Natural killer cell (primary cell): ENCODE data around the gene AK1. TPM values are rescaled to one million over a fixed set of nuclear protein-coding genes. Genes with fewer than 3 reads are reported as not detected.

ENCODE experiments used
- ATAC-seq, 3 donors: fragments of 150-1000 bp in 2 of 3; fragments of 200-7000 bp in 1 of 3; cut with Tn5 transposase; 1 replicate in 1 of 3; 2 replicates in 2 of 3; pipeline ENCODE4 v1.10.0; 2021; ENCODE audit warnings: mild to moderate bottlenecking in 2 of 3, moderate library complexity in 2 of 3
- DNase-seq, 2 donors: peaks; one replicate each; pipeline versions ENCODE4 v3.0.0 to v3.0.0-alpha.2; 2013 to 2021; ENCODE audit warnings: mixed read lengths in 1 of 2
- H3K27ac ChIP-seq: one replicate; pipeline ENCODE4 v1.5.1; 2013; ENCODE audit warnings: mild to moderate bottlenecking, low read length
- H3K27me3 ChIP-seq: one replicate; pipeline ENCODE4 v1.6.1; 2013; ENCODE audit warnings: low read length; ENCODE audit not compliant: control insufficient read depth, insufficient read depth
- H3K36me3 ChIP-seq: one replicate; pipeline ENCODE4 v1.6.1; 2013; ENCODE audit warnings: low read length; ENCODE audit not compliant: control insufficient read depth, insufficient read depth
- H3K4me1 ChIP-seq: one replicate; pipeline ENCODE4 v1.6.1; 2013; ENCODE audit warnings: low read length; ENCODE audit not compliant: control insufficient read depth, insufficient read depth
- H3K4me3 ChIP-seq: one replicate; pipeline ENCODE4 v1.5.1; 2013; ENCODE audit warnings: low read length
- H3K9me3 ChIP-seq: one replicate; pipeline ENCODE4 v1.6.1; 2013; ENCODE audit warnings: low read length; ENCODE audit not compliant: control insufficient read depth, insufficient read depth
- H3K27ac Mint-ChIP-seq, 2 donors: one replicate each; pipeline ENCODE4 v1.8.0; 2022; ENCODE audit warnings: mild to moderate bottlenecking in 2 of 2, mixed read lengths in 2 of 2, moderate library complexity in 1 of 2
- H3K27me3 Mint-ChIP-seq, 2 donors: one replicate each; pipeline ENCODE4 v1.8.0; 2022; ENCODE audit warnings: low read depth in 2 of 2, mixed read lengths in 2 of 2
- H3K36me3 Mint-ChIP-seq: one replicate; pipeline ENCODE4 v1.8.0; 2022; ENCODE audit warnings: mixed read lengths
- H3K4me1 Mint-ChIP-seq, 2 donors: one replicate each; pipeline ENCODE4 v1.8.0; 2022; ENCODE audit warnings: mixed read lengths in 2 of 2
- H3K4me3 Mint-ChIP-seq: one replicate; pipeline ENCODE4 v1.8.0; 2022; ENCODE audit warnings: mild to moderate bottlenecking, moderate library complexity, mixed read lengths
- H3K9me3 Mint-ChIP-seq, 2 donors: one replicate each; pipeline ENCODE4 v1.8.0; 2022; ENCODE audit warnings: mixed read lengths in 2 of 2
- CTCF ChIP-seq: fragments of 200-600 bp; IDR thresholded peaks from one replicate; pipeline ENCODE4 v1.8.0; 2022; ENCODE audit warnings: antibody characterized with exemption
- WGBS: methylation state at CpG from one replicate; pipeline ENCODE4 v1.1.7; 2013; ENCODE audit warnings: missing lambda C conversion rate; ENCODE audit not compliant: insufficient coverage; 5-methylcytosine and 5-hydroxymethylcytosine counted together
- intact Hi-C: fragments of 100-400 bp; cut with micrococcal nuclease; formaldehyde crosslinking; loops from one replicate; pipeline ENCODE4 v1.14.2; 2022
- total RNA-seq, 4 donors: library from RNA; stranded (reverse); fragments of 120-200 nt in 1 of 4; gene quantifications; one replicate each; pipeline versions ENCODE4 v1.2.3 to v1.2.4, GENCODE V29; 2013 to 2022

AK1 gene
- total RNA-seq, result 10 to 100 TPM; 47.3 to 76.3 (median 54.2) TPM
- 24.7 TPM for total RNA-seq (2013)

- Mint-ChIP-seq H3K4me1 (peaks cover 8 to 15% of the 10 kb centered on the region in 2 donors), H3K36me3 (no peaks in the 10 kb centered on the region), H3K27me3 (no peaks in the 10 kb centered on the region), H3K4me3 (peak within 1 kb of the TSS; percentile 52), H3K27ac (peak within 1 kb of the TSS; percentile 27 to 54), H3K9me3 (no peaks in the 10 kb centered on the region)
- Histone ChIP-seq H3K36me3 (no peaks in the 10 kb centered on the region), H3K4me1 (peaks cover 8% of the 10 kb centered on the region), H3K27me3 (no peaks in the 10 kb centered on the region), H3K27ac (no peak within 1 kb of the TSS), H3K4me3 (no peak within 1 kb of the TSS), H3K9me3 (no peaks in the 10 kb centered on the region)
- WGBS, result 9% methylated on average over 44 of the region's 44 CpGs
- ATAC-seq (peak in 1 of 3 donors; percentile 29), DNase-seq (no peak)
- TF ChIP-seq CTCF, result no peak
- intact Hi-C loops, result no loop called here
These were observed at the start of gene AK1 for GRCh38 chr9:127877566-127877998. TSS of gene AK1 (minus strand) at chr9:127877675. CDS start at chr9:127874617, 3,058 bp downstream.

GRCh38 chr9:127926906-127927200 is 49.4 kb upstream of the AK1 start:
- H3K27me3 ChIP-seq, result peaks cover 21% of the 10 kb centered on the region
- peaks cover 12 to 33% of the 10 kb centered on the region in 2 donors for H3K4me1 Mint-ChIP-seq
- H3K27me3 Mint-ChIP-seq, result peaks cover 16 to 19% of the 10 kb centered on the region in 2 donors
- H3K4me1 ChIP-seq, result peaks cover 46% of the 10 kb centered on the region
- 11% methylated on average over 19 of the region's 19 CpGs for WGBS
- H3K9me3 Mint-ChIP-seq, result no peaks in the 10 kb centered on the region
- no peak overlapping the region for H3K27ac ChIP-seq
- ATAC-seq (peak in 1 of 3 donors; percentile 2), DNase-seq (no peak)
- H3K36me3 ChIP-seq, result no peaks in the 10 kb centered on the region
- no peaks in the 10 kb centered on the region for H3K9me3 ChIP-seq
- intact Hi-C loops, result no loop called here
- no peaks in the 10 kb centered on the region for H3K36me3 Mint-ChIP-seq
- TF ChIP-seq CTCF, result no peak
- H3K4me3 Mint-ChIP-seq, result peak overlapping the region; percentile 53
- H3K27ac Mint-ChIP-seq, result no peak overlapping the region
- H3K4me3 ChIP-seq, result peak overlapping the region; percentile 15

- H3K4me3 ChIP-seq, result no peak overlapping the region
- Mint-ChIP-seq H3K4me1 (peaks cover 13 to 33% of the 10 kb centered on the region in 2 donors), H3K4me3 (no peak overlapping the region), H3K36me3 (no peaks in the 10 kb centered on the region), H3K9me3 (no peaks in the 10 kb centered on the region), H3K27ac (peak overlapping the region in 1 of 2 donors; percentile 7), H3K27me3 (peaks cover 16 to 19% of the 10 kb centered on the region in 2 donors)
- H3K27me3 ChIP-seq, result peaks cover 21% of the 10 kb centered on the region
- intact Hi-C loops, result no loop called here
- H3K36me3 ChIP-seq, result no peaks in the 10 kb centered on the region
- ATAC-seq (no peak), DNase-seq (no peak)
- no peak for TF ChIP-seq CTCF
- no peaks in the 10 kb centered on the region for H3K9me3 ChIP-seq
- no peak overlapping the region for H3K27ac ChIP-seq
- peaks cover 48% of the 10 kb centered on the region for H3K4me1 ChIP-seq
- 80% methylated on average over 14 of the region's 14 CpGs for WGBS
These were observed 48.8 kb upstream of the AK1 start for GRCh38 chr9:127925959-127926905.
